HG02943 (cell line): ENCODE results near the gene WIPF2.
"Not testable (repeated sequence)": the region's sequence is repeated elsewhere in the genome, so short reads cannot be mapped to it uniquely, and the experiment has no call there.

Experiments used
- ATAC-seq: cut with Tn5 transposase; IDR thresholded peaks from one replicate; pipeline ENCODE4 v1.9.1; 2021; ENCODE audit warnings: mild to moderate bottlenecking, low read depth, moderate library complexity; ENCODE audit not compliant: unreplicated experiment

The WIPF2 gene

GRCh38 chr17:40291281-40291664 is 72.2 kb downstream of the WIPF2 start:
- ATAC-seq = no peak

DNA sequence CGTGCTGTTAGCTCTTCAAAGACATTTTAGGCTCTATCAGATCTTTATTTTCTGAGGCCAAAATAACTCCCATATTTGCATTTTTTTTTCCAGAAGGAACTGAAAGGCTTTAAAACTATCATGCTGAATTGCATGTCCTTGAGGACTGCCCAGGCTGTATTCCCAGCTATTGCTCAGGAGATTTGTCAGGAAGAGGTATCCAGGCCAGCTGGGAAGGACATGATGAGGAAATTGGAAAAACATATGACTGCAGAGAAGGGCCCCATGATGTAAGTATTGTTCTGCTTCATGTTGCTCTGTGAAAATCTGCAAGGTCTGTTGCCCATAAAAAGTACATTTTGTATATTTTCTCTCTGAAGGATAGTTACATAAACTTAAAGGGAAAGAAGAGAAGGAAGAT is 74.3 kb downstream of the WIPF2 start:
- no peak for ATAC-seq

GRCh38 chr17:40295488-40296436 is 76.7 kb downstream of the WIPF2 start:
- ATAC-seq = no peak

GRCh38 chr17:40297511-40297910 is 78.4 kb downstream of the WIPF2 start:
- no peak for ATAC-seq

DNA sequence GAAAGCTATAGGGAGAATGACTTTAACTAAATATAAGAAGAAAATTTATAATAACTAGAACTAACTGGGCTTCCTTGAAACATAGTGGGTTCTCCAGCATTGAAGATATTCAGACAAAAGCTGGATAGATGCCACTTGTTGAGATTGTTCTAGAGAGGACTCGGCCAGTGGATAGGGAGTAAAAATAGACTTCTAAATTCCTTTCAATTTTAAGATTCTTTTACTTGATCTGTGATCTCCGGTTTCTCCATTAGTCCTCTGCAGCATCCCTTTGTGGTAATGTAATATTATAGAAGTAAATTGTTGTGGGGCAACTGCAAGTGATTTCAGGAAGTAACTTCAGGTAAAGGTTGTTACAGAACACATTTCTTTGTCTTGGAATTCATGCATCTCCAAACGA is 79.6 kb downstream of the WIPF2 start:
- no peak for ATAC-seq

DNA sequence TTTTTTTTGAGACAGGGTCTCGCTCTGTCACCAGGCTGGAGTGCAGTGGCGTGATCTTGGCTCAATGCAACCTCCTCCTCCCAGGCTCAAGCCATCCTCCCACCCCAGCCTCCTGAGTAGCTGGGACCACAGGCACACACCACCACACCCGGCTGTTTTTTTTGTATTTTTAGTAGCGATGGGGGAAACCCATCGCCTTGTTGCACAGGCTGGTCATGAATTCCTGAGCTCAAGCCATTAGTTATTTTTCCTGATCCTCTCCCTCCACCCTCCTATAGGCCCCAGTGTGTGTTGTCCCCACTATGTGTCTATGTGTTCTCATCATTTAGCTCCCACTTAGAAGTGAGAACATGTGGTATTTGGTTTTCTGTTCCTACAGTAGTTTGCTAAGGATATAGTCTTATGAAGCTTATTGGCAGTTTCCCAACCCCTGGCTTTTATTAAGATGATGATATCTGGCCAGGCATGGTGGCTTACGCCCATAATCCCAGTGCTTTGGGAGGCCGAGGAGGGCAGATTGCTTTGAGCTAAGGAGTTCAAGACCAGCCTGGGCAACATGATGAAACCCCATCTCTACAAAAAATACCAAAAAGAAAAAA is 80.2 kb downstream of the WIPF2 start:
- not testable (repeated sequence) for ATAC-seq

- ATAC-seq = no peak
These were observed 82.2 kb downstream of the WIPF2 start for GRCh38 chr17:40301315-40301714.

DNA sequence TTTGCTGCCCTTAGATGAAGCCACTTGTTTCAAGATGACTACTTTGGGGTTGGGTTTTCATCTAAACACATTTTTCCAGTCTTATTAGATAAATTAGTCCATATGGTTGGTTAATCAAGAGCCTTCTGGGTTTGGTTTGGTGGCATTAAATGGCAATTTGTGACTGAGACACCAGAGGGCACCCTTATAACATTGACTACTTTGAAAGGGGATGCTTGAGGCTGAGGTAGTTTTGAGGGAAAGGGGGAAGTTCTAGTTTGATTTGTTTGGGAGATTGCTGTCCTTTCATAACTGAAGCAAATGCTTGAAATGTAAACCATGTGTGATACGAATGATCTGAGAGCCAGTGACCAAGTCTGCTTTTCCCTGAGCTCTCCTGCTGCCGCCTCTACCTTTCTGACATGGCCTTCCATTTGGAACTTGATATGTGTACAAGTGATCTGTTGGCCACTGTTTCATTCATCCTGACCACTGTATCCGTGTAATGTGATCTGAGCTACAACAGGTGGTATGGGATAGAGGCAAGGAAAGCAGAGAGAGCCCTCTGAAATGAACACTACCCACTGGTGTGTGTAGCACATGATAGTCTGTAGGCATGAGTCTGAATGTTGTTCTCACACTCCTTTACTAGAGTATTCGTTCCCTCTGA is 84.0 kb downstream of the WIPF2 start:
- no peak for ATAC-seq

DNA sequence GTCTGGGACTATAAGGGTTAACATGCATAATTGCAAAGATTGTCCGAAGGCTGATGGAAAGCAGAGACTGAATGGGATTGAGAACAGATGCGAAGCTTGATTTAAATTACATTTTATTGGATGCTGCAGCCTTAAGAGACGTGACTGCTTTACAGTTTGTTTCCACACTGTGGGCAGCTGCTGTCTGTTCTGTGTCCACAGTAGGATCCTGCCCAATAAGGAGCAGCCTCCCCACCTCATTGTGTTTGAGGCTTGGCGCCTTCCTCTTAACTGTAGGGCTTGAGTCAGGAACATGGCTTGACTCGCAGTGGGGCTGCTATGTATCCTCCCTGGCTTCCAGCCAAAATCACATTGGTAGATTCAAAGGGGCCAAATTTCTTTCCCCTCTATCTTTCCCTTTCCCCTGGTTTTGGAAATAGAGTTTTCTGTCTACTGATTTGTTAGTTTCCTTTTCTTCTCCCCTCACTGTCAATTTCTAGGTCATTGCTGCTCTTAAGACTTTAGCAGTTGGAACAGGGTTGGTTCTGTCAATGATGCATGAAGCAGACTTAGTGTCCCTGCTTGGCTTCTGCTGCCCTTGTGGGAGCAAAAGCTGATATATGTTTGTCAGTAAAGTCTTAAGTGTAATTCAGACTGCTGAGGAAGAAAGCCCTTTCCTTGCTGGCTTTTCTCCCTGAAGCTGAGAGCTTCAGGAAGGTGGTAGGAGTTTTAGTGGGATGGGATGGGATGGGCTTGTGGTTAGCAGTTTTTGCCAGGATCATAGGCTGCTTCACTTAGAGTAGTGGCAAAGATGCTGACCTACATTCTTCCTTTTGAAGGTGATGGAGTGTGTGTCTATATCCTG is 84.8 kb downstream of the WIPF2 start:
- ATAC-seq = no peak

DNA sequence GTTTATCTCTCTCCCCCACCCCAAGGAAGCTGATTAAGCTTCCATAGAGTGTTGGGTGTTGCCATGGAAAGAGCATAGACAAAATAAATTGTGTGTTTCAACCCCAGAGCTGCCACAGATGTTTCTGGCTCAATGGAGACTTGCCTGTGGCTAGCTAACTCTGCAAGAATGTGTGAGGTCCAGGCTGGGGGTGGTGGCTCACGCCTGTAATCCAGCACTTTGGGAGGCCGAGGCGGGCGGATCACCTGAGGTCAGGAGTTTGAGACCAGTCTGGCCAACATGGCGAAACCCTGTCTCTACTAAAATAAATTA is 85.4 kb downstream of the WIPF2 start:
- ATAC-seq = not testable (repeated sequence)

- ATAC-seq = not testable (repeated sequence)
These were observed 85.8 kb downstream of the WIPF2 start for GRCh38 chr17:40304866-40305265.

DNA sequence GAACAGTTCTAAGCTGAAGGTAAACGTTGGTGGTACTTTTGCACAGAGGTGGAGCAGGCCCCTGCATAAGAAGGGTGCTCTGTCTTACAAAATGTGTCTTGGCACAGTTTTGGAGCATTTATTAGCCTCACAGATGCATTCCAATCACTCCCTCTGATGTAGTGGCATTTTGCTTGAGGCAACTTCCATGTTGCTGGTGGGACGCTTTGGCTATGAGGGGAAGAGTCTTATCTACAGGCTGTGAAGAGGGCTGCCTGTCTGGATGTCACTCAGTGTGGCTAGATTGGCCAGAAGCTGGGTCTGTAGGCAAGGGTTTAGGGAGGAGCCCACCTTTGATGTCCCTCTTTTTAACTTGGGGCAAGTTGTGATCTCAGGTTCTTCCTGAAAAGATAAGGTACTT is 87.3 kb downstream of the WIPF2 start:
- no peak for ATAC-seq

DNA sequence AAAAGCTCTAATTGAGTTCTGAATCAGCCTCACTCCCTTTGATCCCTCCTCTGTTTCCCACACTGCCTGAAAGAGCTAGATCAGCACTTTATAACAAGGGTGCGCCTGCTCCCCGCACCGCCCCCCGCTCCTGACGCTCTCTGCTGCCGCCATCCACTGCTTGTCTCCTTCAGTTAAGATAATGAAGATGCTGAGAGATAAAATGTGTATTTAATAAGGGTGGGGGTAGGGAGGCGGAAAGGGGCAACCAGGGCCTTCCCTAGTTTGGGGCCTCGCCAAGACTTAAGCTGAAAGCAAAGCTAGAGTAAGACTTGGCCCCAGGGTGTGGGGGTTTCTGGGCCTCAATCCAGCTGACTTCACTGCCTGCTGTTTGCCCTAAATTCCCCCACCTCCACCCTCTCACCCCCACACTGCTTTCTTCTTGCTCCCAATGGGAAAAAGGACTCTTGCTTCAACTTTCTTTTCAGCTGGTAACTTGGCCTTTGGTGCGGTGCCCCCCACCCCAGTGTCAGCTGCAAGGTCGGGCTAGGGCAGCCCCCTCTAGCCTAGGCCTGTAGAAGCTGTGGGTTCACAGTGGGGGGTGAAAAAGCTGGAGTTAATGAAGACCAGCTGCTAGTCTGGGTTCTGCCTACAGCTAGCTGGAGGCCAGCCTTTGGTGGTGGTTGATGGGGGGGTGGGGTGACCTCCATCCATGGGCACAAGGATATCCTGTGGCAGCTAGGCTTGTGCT is 88.1 kb downstream of the WIPF2 start:
- no peak for ATAC-seq

- no peak for ATAC-seq
These were observed 88.7 kb downstream of the WIPF2 start for GRCh38 chr17:40307740-40308239.

DNA sequence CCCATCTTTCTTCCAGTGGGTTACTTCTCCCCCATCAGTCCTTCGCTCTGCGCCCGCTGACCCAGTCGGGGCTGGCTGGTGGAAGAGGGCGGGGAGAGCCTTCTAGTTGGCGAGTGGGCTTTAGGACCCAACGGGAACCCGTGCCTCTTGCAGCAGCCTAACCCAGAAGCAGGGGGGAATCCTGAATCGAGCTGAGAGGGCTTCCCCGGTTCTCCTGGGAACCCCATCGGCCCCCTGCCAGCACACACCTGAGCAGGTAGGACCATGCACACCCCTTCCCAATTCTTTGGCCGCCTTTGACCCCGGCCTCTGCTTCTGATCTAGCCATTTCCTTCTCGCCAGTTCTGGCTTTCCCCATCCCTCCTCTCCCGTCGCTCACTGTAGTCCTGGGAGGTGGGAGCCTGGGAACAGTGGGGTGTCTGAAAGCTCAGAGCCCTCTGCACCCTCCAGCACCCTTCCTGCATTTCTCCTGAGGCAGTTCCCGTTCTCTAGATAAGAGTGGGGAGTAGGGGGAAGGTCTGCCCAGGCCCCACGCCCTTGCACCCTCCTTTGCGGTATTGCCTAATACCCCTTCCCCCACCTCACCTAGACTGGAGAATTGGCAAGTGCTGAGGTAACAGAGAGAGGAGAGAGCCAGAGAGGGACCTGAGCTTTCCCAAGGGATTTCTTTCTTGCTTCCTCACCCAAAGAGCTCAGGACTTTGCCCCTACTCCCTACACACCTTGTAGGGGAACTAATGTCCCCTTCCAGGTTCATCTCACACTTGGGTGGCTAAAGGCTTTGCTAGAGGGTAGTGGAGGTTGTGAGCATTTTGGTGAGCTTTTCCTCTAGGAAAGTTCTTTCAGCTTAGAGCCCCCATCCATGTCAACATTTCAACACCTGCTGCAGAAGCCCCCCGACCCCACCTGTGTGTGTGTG is 90.2 kb downstream of the WIPF2 start, which contains the start of gene RARA:
RARA (plus strand) TSS at position 150 of the 918 bp plus-strand sequence. CDS start 22,039 bp downstream, outside the sequence.
- ATAC-seq = no peak

DNA sequence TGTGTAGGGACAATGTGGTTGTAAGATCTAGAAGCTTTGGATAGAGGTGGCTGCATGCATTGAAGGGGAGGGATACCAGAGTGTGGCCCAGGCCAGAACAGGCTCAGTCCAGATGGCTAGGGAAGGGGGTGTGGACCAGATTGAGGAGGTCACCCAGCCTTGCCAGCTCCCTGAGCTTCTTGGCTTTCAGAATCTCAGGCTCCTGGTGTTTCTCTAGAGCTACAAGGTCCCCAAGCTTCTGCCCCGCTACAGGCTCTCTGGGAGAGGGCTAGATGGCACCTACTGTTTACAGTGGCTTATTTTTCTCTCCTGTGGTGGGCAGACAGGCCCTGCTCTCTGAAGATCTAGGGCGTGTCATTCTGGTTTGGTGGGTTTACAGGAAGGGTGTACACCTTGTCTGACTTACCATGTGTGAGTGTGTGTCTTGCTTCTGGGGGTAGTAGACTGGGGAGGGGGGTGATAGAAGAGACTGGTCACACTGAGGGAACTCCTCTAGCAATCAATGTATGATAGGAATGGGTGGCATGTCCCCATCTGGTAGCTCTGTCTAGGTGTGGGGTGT is 90.9 kb downstream of the WIPF2 start:
- ATAC-seq = no peak

- no peak for ATAC-seq
These were observed 91.8 kb downstream of the WIPF2 start for GRCh38 chr17:40310882-40311391.

- ATAC-seq = no peak
These were observed 92.5 kb downstream of the WIPF2 start for GRCh38 chr17:40311575-40311974.
